HG03575 (cell line): ENCODE measurements around the gene TTYH1.
"Not testable (repeated sequence)": the region's sequence is repeated elsewhere in the genome, so short reads cannot be mapped to it uniquely, and the experiment has no call there.

ENCODE experiments used
- ATAC-seq: cut with Tn5 transposase; IDR thresholded peaks from one replicate; pipeline ENCODE4 v1.9.1; 2021; ENCODE audit not compliant: unreplicated experiment, insufficient number of reproducible peaks, low FRiP score; ENCODE audit errors: extremely low read depth

The TTYH1 gene

GRCh38 chr19:54434112-54434872, 19.0 kb downstream of the TTYH1 start:
- ATAC-seq, result no peak

GRCh38 chr19:54434873-54435214, 19.6 kb downstream of the TTYH1 start:
- no peak for ATAC-seq

GRCh38 chr19:54435551-54436016, 20.3 kb downstream of the TTYH1 start:
- no peak for ATAC-seq

DNA sequence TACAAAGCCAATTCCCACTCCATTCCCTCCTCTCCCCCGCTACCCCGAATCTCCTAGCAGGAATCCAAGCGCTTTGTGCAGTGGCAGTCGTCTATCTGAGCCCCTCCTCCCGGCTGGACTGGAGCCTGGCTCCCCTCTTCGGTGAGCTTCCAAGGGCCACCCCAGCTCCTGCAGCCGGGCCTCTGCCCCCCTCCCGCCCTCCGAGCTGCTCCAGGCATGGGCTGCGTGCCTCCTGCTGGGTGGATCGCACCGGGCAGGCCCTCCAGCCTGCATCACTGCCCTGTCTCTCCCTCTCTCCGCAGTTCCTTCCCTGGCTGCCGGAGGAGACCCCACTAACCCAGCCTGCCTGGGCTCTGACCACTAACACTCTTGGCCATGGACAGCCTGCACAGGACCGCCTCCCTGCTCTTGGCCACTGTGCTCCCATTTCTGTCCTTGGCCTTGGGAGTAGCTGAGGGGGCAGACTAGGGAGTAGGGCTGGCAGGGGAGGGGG, 20.8 kb downstream of the TTYH1 start:
- ATAC-seq, result no peak

DNA sequence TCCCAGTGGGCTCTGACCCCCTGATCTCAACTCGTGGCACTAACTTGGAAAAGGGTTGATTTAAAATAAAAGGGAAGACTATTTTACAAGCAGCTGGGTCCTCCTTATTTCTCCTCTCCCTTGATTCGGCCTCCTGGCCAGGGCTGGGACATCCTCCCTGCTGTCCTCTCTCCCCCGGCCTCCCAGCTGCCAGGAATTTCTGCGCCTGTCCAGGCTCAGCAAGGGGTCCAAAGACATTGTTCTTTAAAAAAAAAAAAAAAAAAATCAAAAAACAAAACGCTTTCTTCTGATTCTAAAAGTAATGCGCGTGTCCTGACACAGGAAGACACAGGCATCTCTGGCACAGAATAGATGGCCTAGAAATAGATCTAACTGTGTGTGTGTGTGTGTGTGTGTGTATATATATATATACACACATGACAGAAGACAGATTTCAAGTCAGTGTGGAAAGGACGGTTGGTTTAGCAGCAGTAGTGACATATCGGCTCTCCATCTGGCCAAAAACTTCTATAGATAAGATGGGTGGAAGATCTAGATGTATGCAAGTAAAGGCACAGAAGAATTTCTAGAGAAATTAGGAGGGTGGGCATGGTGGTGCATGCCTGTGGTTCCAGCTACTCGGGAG, 21.5 kb downstream of the TTYH1 start:
- no peak for ATAC-seq

DNA sequence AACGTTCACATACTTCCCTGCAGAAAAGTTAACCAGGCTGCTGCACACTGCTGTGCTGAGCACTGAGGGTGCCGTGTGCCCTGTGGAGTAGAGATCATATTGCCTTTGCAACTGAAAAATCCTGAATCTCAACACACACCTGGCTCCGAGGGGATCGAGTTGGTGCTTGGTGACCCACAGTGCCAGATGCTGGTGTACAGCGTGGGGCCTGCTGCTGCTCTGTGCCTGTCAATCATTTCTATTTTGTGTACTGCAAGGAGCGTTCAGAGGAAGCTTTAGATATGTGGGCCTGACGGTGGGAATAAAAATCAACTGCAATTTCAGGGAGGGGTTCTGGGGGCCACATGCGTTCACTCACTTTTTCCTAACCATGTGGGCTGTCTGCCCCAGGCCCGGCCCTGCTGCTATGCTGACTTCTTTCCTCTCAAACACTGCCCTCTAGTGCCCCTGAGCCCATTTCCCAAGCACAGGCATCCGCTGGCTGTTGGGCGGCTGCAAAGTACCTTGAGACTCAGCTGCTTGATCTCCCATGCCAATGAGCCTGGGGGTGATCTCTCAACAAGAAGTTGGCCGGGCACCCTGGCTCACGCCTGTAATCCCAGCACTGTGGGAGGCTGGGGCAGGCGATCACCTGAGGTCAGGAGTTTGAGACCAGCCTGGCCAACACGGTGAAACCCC, 24.0 kb downstream of the TTYH1 start:
- no peak for ATAC-seq

DNA sequence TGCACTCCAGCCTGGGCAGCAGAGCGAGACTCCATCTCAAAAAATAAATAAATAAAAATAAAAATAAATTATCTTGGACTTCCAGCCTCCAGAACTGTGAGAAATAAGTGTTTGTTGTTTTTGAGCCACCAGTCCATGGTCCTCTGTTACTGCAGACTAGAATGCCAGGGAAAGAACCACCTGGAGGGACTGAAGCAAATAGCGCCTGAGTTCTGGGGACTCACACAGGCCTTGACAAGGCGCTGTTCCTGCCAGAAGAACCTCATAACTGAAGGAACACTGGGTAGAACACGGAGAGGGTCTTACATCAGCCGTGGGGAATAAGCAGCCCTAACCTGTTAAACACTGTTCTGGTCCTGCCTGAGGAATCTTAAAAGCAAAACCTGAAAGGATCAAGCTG, 25.4 kb downstream of the TTYH1 start:
- no peak for ATAC-seq

GRCh38 chr19:54444737-54445136, 29.5 kb downstream of the TTYH1 start:
- no peak for ATAC-seq

DNA sequence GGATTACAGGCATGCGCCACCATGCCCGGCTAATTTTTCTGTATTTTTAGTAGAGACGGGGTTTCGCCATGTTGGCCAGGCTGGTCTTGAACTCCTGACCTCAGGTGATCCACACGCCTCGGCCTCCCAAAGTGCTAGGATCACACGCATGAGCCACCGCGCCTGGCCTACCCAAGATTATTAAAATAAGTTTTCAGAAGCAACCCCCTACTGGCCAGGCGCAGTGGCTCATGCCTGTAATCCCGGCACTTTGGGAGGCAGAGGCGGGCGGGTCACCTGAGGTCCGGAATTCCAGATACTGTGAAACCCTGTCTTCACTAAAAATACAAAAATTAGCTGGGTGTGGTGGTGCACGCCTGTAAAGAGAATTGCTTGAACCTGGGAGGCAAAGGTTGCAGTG, 31.1 kb downstream of the TTYH1 start:
- ATAC-seq, result not testable (repeated sequence)

- ATAC-seq, result no peak
Measured at GRCh38 chr19:54448040-54448773, 32.9 kb downstream of the TTYH1 start.

DNA sequence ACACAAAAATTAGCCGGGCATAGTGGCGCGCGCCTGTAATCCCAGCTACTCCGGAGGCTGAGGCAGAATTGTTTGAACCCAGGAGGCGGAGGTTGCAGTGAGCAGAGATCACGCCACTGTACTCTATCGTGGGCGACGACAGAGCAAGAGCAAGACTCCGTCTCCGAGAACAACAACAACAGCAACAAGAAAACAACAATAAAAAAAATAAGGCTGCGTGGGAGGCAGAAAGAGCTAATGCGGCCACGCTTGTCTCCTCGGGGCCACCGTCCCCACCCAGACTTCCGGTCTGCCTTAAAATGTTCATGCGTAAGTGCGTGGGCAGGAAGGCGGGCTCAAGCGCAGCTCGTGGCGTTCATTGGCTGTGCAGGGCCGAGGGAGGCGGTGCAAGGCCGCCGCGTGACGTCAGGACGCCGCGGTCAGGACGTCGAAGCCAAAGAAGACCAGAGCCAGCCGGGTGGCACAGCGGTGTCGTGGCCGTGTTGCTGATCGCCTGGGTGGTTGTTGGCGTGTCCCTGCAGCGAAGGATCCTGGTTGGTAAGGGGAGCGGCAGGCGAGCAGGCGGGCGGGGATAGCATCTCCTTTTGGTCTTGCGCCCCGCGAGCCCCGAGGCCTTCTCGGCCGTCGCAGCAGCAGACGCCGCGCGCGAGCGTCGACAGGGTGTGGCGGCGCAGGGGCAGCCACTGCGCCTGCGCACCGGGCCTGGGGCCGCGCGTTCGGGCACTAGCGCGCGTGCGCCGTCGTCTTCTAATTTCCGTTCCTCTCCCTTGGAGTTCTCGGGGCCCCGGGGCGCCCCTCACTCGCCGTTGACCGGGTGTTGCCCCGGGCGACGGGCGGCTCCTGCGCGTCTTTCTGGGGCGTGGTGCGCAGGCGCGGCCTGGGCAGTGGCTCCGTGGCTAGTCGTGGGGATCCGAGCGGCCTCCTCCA, 33.8 kb downstream of the TTYH1 start, which contains the start of gene LENG8:
Gene LENG8 (plus strand): TSS at position 426 of the 927 bp plus-strand sequence. CDS start 2,146 bp downstream, outside the sequence.
- peak; percentile 55 for ATAC-seq

GRCh38 chr19:54449701-54450069, 34.4 kb downstream of the TTYH1 start:
- no peak for ATAC-seq

GRCh38 chr19:54451331-54451871, 36.1 kb downstream of the TTYH1 start:
- no peak for ATAC-seq

- ATAC-seq, result no peak
Measured at GRCh38 chr19:54451997-54452396, 36.7 kb downstream of the TTYH1 start.

- ATAC-seq, result no peak
Measured at GRCh38 chr19:54452626-54453025, 37.4 kb downstream of the TTYH1 start.

GRCh38 chr19:54453921-54454780, 38.9 kb downstream of the TTYH1 start:
- ATAC-seq, result no peak
